Esophagus muscularis mucosa (tissue), 4 donors: ENCODE results near the gene HDAC4. TPM values are rescaled to one million over a fixed set of nuclear protein-coding genes. Genes with fewer than 3 reads are reported as not detected.

Experiments
- DNase-seq: peaks from one replicate; pipeline ENCODE4 v3.0.0-alpha.2; 2017; ENCODE audit errors: extremely low spot score
- H3K27ac ChIP-seq, 4 donors: fragments of 200-600 bp; sonication (generic); replicated peaks in 1 of 4; 1 replicate in 3 of 4; 2 replicates in 1 of 4; pipeline ENCODE4 v1.5.1; 2016 to 2019; ENCODE audit warnings: mild to moderate bottlenecking in 1 of 4
- H3K27me3 ChIP-seq, 4 donors: fragments of 200-600 bp; sonication (generic); one replicate each; pipeline versions ENCODE4 v1.5.1 to v1.6.0; 2016 to 2019
- H3K36me3 ChIP-seq, 4 donors: fragments of 200-600 bp; sonication (generic); one replicate each; pipeline ENCODE4 v1.5.1; 2016 to 2019
- H3K4me1 ChIP-seq, 4 donors: fragments of 200-600 bp; sonication (generic); one replicate each; pipeline ENCODE4 v1.5.1; 2016 to 2019
- H3K4me3 ChIP-seq, 4 donors: fragments of 200-600 bp; sonication (generic); 1 replicate in 2 of 4; 2 replicates in 2 of 4; pipeline ENCODE4 v1.5.1; 2016 to 2019; ENCODE audit warnings: mild to moderate bottlenecking in 4 of 4, moderate library complexity in 1 of 4
- H3K9me3 ChIP-seq, 4 donors: fragments of 200-600 bp; sonication (generic); 1 replicate in 3 of 4; 2 replicates in 1 of 4; pipeline ENCODE4 v1.5.1; 2016 to 2019
- CTCF ChIP-seq, 3 experiments: fragments of 200-600 bp in 2 of 3; fragments of 450-650 bp in 1 of 3; sonication (generic) in 2 of 3; IDR thresholded peaks; one replicate each; pipeline ENCODE4 v1.5.1; 2017 to 2019; ENCODE audit warnings: antibody characterized with exemption in 3 of 3, mild to moderate bottlenecking in 2 of 3, moderate library complexity in 1 of 3
- EP300 ChIP-seq: sonication (generic); formaldehyde crosslinking; IDR thresholded peaks from one replicate; pipeline ENCODE4 v1.6.1; 2017; ENCODE audit warnings: antibody characterized with exemption
- POLR2A ChIP-seq: fragments of 450-650 bp; IDR thresholded peaks from one replicate; pipeline ENCODE4 v1.6.1; 2017; ENCODE audit warnings: antibody characterized with exemption, moderate library complexity, mild to moderate bottlenecking, low read depth
- POLR2AphosphoS5 ChIP-seq, 2 donors: sonication (generic); formaldehyde crosslinking; IDR thresholded peaks; one replicate each; pipeline ENCODE4 v1.6.1; 2017; ENCODE audit warnings: antibody characterized with exemption in 2 of 2
- WGBS: methylation state at CpG from one replicate; pipeline ENCODE4 v1.1.5; 2018; 5-methylcytosine and 5-hydroxymethylcytosine counted together
- intact Hi-C: fragments of 100-400 bp; cut with DNase I; formaldehyde crosslinking; loops from one replicate; pipeline ENCODE4 v1.15.1; 2023
- total RNA-seq, 4 donors: library from RNA; depleted of rRNA; stranded (reverse); fragments of >200 nt; gene quantifications; one replicate each; pipeline versions ENCODE4 v1.1.0 to v1.2.1, GENCODE V29; 2016

HDAC4 gene
- total RNA-seq, 4 donors from 2014 or later, result 59.4 to 119 (median 76.1) TPM

DNA sequence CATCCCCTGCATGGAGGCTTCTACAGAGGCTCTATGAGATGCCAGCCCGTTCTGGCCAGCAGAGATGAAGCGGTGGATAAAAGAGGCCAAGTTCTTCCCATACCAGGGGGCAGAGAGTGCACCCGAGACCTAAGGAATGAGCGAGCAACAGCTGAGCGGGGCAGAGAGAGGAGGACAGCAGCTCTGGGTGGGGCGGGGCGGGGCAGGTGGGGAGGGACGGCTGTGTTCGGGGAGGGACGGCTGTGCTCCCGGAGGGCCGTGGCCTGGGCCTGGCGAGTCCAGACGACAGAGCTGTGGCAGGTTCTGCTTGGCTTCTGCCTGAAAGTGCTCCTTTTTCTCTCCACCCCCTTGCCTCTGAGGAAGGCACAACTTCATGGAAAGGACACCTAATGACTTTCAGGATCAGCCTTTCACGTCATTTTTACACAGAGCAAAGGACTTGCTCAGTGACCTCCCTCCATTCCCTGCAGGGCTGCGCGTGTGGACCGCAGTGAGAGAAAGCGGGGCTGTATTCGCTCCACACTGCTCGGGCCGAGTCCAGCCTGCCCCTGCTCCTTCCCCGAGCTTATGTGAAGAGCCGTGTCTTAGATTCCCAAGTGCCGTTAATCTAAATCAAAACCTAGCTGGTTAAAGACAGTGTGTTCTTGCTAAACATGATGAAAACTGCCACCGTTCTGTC lies 232.9 kb downstream of the HDAC4 start:
- Histone ChIP-seq H3K36me3 (peaks cover 17 to 52% (median 32%) of the 10 kb centered on the region in 4 donors), H3K27ac (no peak overlapping the region), H3K4me1 (peaks cover 0 to 8% (median 2%) of the 10 kb centered on the region in 4 donors), H3K9me3 (peaks cover 0 to 17% (median 10%) of the 10 kb centered on the region in 4 donors), H3K4me3 (no peak overlapping the region), H3K27me3 (no peaks in the 10 kb centered on the region)
- 91% methylated on average over 26 of the region's 26 CpGs for WGBS
- DNase-seq, result no peak
- intact Hi-C loops, result no loop called here
- no peak for TF ChIP-seq POLR2A
- TF ChIP-seq CTCF (IDR thresholded peaks at IDR 0.05), result no peak
- no peak for TF ChIP-seq EP300
- no peak for TF ChIP-seq POLR2AphosphoS5 (IDR thresholded peaks at IDR 0.05)

DNA sequence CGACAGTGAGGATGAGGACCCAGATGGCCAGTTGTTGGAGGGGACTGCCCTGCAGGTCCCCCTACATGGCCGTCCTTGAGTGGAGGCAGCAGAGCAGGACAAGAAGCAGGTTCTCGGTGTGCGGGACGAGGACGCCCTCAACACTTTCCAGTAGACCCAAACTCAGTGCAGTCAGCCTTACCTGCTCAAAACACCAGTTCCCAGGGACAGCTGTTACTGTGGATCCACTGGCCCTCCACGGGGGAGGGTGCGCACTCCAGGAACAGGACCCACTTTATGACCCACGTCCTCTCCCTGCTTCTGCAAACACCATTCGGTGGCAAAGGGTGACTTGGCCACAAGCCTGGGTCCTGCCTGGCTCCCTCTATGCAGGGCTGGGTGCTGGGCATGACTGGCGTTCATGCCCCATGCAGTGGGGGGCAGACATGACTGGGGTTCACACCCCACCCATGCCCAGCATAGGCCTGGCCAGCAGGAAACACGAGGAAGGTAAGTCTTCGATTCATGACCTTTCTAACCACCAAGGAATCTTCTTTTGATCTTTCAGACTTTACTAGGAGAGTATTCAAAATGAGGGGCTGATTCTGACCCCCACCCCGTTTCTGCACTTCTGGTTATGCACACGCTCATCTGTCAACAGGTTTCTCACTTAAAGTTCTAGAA lies 233.7 kb downstream of the HDAC4 start:
- Histone ChIP-seq H3K27me3 (no peaks in the 10 kb centered on the region), H3K36me3 (peaks cover 25 to 59% (median 40%) of the 10 kb centered on the region in 4 donors), H3K27ac (no peak overlapping the region), H3K4me3 (no peak overlapping the region), H3K9me3 (peaks cover 0 to 14% (median 8%) of the 10 kb centered on the region in 4 donors), H3K4me1 (peaks cover 0 to 8% (median 0%) of the 10 kb centered on the region in 4 donors)
- WGBS, result 90% methylated on average over 10 of the region's 15 CpGs
- DNase-seq, result no peak
- intact Hi-C loops, result no loop called here
- TF ChIP-seq POLR2AphosphoS5 (IDR thresholded peaks at IDR 0.05), result no peak
- TF ChIP-seq EP300, result no peak
- no peak for TF ChIP-seq CTCF (IDR thresholded peaks at IDR 0.05)
- TF ChIP-seq POLR2A, result no peak

- H3K27ac ChIP-seq, result no peak overlapping the region
- WGBS, result 85% methylated on average over 15 of the region's 17 CpGs
- H3K9me3 ChIP-seq, result peaks cover 0 to 8% (median 1%) of the 10 kb centered on the region in 4 donors
- no peaks in the 10 kb centered on the region for H3K27me3 ChIP-seq
- no peak overlapping the region for H3K4me3 ChIP-seq
- peaks cover 0 to 8% (median 0%) of the 10 kb centered on the region in 4 donors for H3K4me1 ChIP-seq
- TF ChIP-seq POLR2A (no peak), POLR2AphosphoS5 (IDR thresholded peaks at IDR 0.05) (no peak), CTCF (IDR thresholded peaks at IDR 0.05) (no peak), EP300 (no peak)
- intact Hi-C loops, result no loop called here
- H3K36me3 ChIP-seq, result peaks cover 30 to 67% (median 46%) of the 10 kb centered on the region in 4 donors
- no peak for DNase-seq
Observed at GRCh38 chr2:239166201-239166834, 234.5 kb downstream of the HDAC4 start.

DNA sequence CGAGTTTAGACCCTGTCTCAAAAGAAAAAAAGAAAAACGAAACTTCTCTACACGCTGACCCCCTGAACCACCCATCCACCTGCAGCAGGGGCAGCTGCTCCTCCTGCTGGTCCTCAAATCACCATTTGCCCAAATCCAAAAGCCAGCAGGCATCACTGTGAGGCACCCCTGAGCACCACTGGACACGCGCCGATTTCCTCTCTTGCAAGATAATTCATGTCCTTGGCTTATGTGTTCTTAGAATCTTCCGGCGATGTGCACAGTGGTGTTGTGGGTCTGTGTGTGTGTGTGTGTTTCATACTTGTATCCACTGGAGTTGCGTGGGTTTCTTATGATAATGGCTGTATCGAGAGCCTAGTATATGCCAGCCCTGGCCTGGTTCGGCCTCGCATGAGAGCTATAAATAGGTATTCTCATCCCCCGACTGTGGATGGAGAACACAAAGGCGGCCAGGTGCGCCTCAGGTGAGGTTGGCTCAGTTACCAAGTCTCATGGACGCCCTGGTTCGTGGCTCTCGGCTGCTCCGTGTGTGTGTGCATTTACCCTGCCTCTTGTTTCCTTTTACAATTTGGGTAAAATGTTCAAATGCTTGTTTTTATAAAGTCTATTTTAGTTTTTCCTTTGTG lies 235.5 kb downstream of the HDAC4 start:
- TF ChIP-seq POLR2A (no peak), CTCF (IDR thresholded peaks at IDR 0.05) (no peak), POLR2AphosphoS5 (IDR thresholded peaks at IDR 0.05) (no peak), EP300 (no peak)
- WGBS, result 95% methylated on average over 19 of the region's 19 CpGs
- H3K4me3 ChIP-seq, result no peak overlapping the region
- no peaks in the 10 kb centered on the region for H3K27me3 ChIP-seq
- DNase-seq, result no peak
- H3K36me3 ChIP-seq, result peaks cover 35 to 77% (median 52%) of the 10 kb centered on the region in 4 donors
- intact Hi-C loops, result no loop called here
- peaks cover 0 to 8% (median 0%) of the 10 kb centered on the region in 4 donors for H3K4me1 ChIP-seq
- no peak overlapping the region for H3K27ac ChIP-seq
- no peaks in the 10 kb centered on the region for H3K9me3 ChIP-seq
